ENCODE results near the gene SLC34A1. TPM values are rescaled to one million over a fixed set of nuclear protein-coding genes. Genes with fewer than 3 reads are reported as not detected.

SLC34A1 gene
- total RNA-seq, 1 experiment from 2014 or later: 0.28 TPM

- Histone ChIP-seq H3K79me2 (ENCODE audit: low read depth) (peaks cover 14% of the 10 kb centered on the region), H3K36me3 (ENCODE audit: low read depth) (no peaks in the 10 kb centered on the region), H2AFZ (no peak overlapping the region), H3K27me3 (ENCODE audit: insufficient read depth, low read depth) (no peaks in the 10 kb centered on the region), H3F3A (ENCODE audit: insufficient read depth, low read depth) (peaks cover 30% of the 10 kb centered on the region; the same call in 1 of the 2 replicates), H3K4me2 (no peak overlapping the region), H4K20me1 (ENCODE audit: insufficient read depth) (peaks cover 16% of the 10 kb centered on the region), H3K4me1 (replicated peaks; ENCODE audit: insufficient read depth) (no peaks in the 10 kb centered on the region), H3K27ac (no peak overlapping the region), H3K9me3 (ENCODE audit: insufficient read depth, low read depth) (no peaks in the 10 kb centered on the region), H3K9me2 (ENCODE audit: insufficient read depth) (no peaks in the 10 kb centered on the region), H3K4me3 (no peak overlapping the region)
- TF ChIP-seq CTCF (conservative IDR thresholded peaks at IDR 0.05) (no peak), EZH2 (IDR thresholded peaks at IDR 0.05; ENCODE audit: low read depth) (no peak)
- ChIA-PET POLR2A (ENCODE audit: unreplicated experiment) (interaction anchor here (0.6 kb wide), 1 partner anchor 47 kb away, joined by 4 read pairs; no protein-coding TSS in a partner anchor), CTCF (no interaction called here)
- intact Hi-C loops (cut with micrococcal nuclease; ENCODE audit: unreplicated experiment): no loop called here
- no peak for DNase-seq
- BruUV-seq (replicated peaks): no TSS peak
These were observed 49.5 kb downstream of the SLC34A1 start for GRCh38 chr5:177433658-177434217.

- intact Hi-C loops (cut with micrococcal nuclease; ENCODE audit: unreplicated experiment): no loop called here
- Histone ChIP-seq H3K9me2 (ENCODE audit: insufficient read depth) (no peaks in the 10 kb centered on the region), H3K79me2 (ENCODE audit: low read depth) (peaks cover 7% of the 10 kb centered on the region), H3K4me1 (replicated peaks; ENCODE audit: insufficient read depth) (no peaks in the 10 kb centered on the region), H3K27ac (no peak overlapping the region), H3K36me3 (ENCODE audit: low read depth) (no peaks in the 10 kb centered on the region), H3K4me3 (no peak overlapping the region), H3K27me3 (ENCODE audit: insufficient read depth, low read depth) (no peaks in the 10 kb centered on the region), H4K20me1 (ENCODE audit: insufficient read depth) (peaks cover 15% of the 10 kb centered on the region; the same call in 1 of the 2 replicates), H3K4me2 (no peak overlapping the region), H3K9me3 (ENCODE audit: insufficient read depth, low read depth) (no peaks in the 10 kb centered on the region), H3F3A (ENCODE audit: insufficient read depth, low read depth) (peaks cover 37% of the 10 kb centered on the region), H2AFZ (no peak overlapping the region)
- no peak for TF ChIP-seq CTCF (conservative IDR thresholded peaks at IDR 0.05)
- TF ChIP-seq EZH2 (IDR thresholded peaks at IDR 0.05; ENCODE audit: low read depth): no peak
- BruUV-seq (replicated peaks): no TSS peak
- ChIA-PET CTCF (no interaction called here), POLR2A (ENCODE audit: unreplicated experiment) (no interaction called here)
- DNase-seq: no peak
These were observed 50.2 kb downstream of the SLC34A1 start for GRCh38 chr5:177434437-177434836.

DNA sequence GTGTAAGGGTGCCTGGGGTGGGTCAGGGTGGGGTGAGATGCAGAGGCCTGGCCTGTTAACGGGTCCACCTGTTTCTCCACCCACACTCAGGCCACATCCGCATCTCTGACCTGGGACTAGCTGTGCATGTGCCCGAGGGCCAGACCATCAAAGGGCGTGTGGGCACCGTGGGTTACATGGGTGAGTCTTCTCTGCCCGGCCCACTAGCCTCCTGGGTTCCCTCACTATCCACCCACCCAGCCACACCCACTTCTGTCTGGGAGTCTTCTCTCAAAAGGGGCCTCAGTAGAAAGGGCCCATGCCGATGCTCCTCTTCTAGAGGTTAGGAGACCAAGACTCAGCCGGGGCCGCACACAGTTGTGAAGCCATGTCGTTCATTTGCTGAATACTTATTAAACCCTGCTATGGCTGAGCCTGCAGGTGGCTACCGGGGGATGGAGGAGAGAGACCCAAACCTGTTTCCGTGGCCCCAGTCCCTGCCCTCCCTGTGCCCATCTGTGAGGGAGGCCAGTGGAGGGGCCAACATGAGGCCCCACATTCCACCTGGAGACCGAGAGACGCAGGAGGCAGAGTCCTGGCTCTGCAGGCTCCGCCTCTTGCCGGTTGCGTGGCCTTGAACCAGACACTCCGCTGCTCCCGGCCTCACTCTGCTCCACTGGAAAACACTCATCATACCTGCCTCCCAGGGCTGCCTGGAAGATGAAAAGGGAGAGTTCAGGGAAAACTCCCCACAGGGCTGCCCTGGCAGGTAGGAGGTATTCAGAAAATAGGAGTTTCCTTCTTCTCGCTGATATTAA lies 50.9 kb downstream of the SLC34A1 start:
- H3K4me1 ChIP-seq (replicated peaks; ENCODE audit: insufficient read depth): no peaks in the 10 kb centered on the region
- BruUV-seq (replicated peaks): no TSS peak
- TF ChIP-seq CTCF (conservative IDR thresholded peaks at IDR 0.05) (no peak), EZH2 (IDR thresholded peaks at IDR 0.05; ENCODE audit: low read depth) (no peak)
- no peaks in the 10 kb centered on the region for H3K36me3 ChIP-seq (ENCODE audit: low read depth)
- H3F3A ChIP-seq (ENCODE audit: insufficient read depth, low read depth): peaks cover 42% of the 10 kb centered on the region
- H3K4me2 ChIP-seq: no peak overlapping the region
- H3K9me2 ChIP-seq (ENCODE audit: insufficient read depth): no peaks in the 10 kb centered on the region
- peaks cover 8% of the 10 kb centered on the region; the same call in 1 of the 2 replicates for H4K20me1 ChIP-seq (ENCODE audit: insufficient read depth)
- POLR2A ChIA-PET (ENCODE audit: unreplicated experiment): no interaction called here
- 0 out of 2 replicates have a peak, but pooled peaks cover under 1% of the 10 kb centered on the region for H3K79me2 ChIP-seq (ENCODE audit: low read depth)
- no peaks in the 10 kb centered on the region for H3K9me3 ChIP-seq (ENCODE audit: insufficient read depth, low read depth)
- no peaks in the 10 kb centered on the region for H3K27me3 ChIP-seq (ENCODE audit: insufficient read depth, low read depth)
- intact Hi-C loops (cut with micrococcal nuclease; ENCODE audit: unreplicated experiment): no loop called here
- no peak for DNase-seq
- no peak overlapping the region for H3K27ac ChIP-seq
- CTCF ChIA-PET: no interaction called here
- H3K4me3 ChIP-seq: no peak overlapping the region
- no peak overlapping the region for H2AFZ ChIP-seq

All from PC-9 (cell line).